A549 treated with AZD2906 at 1 μM for 4 hours (cell line): ENCODE data around the gene RBM25. TPM values are rescaled to one million over a fixed set of nuclear protein-coding genes. Genes with fewer than 3 reads are reported as not detected.

ENCODE experiments used
- total RNA-seq: library from RNA; stranded (reverse); fragments of 200-300 nt; extraction: Qiagen RNA extraction; gene quantifications from 5 replicates; pipeline ENCODE4 v1.2.3, GENCODE V29; 2022

The RBM25 gene
- total RNA-seq: 45.0 to 66.5 TPM (median 49.8 TPM) in 5 replicates

GRCh38 chr14:73058224-73058921 lies at the start of gene RBM25:
Gene RBM25, plus strand, starts transcription at chr14:73058534. Its CDS starts 13,108 bp downstream, at chr14:73071642.

GRCh38 chr14:73026845-73027542 lies 31.3 kb upstream of the RBM25 start, which contains the start of gene ZFYVE1:
Gene ZFYVE1, minus strand, starts transcription at chr14:73027106. Its CDS starts 2,598 bp downstream, at chr14:73024508.

DNA sequence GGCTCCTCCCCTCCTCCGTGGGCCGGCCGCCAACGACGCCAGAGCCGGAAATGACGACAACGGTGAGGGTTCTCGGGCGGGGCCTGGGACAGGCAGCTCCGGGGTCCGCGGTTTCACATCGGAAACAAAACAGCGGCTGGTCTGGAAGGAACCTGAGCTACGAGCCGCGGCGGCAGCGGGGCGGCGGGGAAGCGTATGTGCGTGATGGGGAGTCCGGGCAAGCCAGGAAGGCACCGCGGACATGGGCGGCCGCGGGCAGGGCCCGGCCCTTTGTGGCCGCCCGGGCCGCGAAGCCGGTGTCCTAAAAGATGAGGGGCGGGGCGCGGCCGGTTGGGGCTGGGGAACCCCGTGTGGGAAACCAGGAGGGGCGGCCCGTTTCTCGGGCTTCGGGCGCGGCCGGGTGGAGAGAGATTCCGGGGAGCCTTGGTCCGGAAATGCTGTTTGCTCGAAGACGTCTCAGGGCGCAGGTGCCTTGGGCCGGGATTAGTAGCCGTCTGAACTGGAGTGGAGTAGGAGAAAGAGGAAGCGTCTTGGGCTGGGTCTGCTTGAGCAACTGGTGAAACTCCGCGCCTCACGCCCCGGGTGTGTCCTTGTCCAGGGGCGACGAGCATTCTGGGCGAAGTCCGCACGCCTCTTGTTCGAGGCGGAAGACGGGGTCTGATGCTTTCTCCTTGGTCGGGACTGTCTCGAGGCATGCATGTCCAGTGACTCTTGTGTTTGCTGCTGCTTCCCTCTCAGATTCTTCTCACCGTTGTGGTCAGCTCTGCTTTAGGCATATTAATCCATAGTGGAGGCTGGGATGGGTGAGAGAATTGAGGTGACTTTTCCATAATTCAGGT lies 78.3 kb downstream of the RBM25 start, which contains the start of gene PSEN1:
Gene PSEN1 (plus strand): TSS at position 121 of the 839 bp plus-strand sequence. CDS start 11,513 bp downstream, outside the sequence.

Other genes starting within 250 kb of the RBM25 start
- 0.05 to 0.16 TPM (median 0.10 TPM) in 5 replicates for gene DPF3, start 164.4 kb upstream of the RBM25 start, total RNA-seq
- gene DCAF4, start 132.1 kb upstream of the RBM25 start, total RNA-seq: 24.4 to 33.2 TPM (median 28.2 TPM) in 5 replicates
- gene ZFYVE1, start 31.4 kb upstream of the RBM25 start, total RNA-seq: 9.5 to 10.7 TPM (median 9.8 TPM) in 5 replicates
- gene PSEN1, start 78.0 kb downstream of the RBM25 start, total RNA-seq: 57.7 to 72.9 TPM (median 62.3 TPM) in 5 replicates
- gene PAPLN, start 179.0 kb downstream of the RBM25 start, total RNA-seq: 4.6 to 5.1 TPM (median 4.6 TPM) in 5 replicates